Measurements from ENCODE around the gene RIGI. TPM values are rescaled to one million over a fixed set of nuclear protein-coding genes. Genes with fewer than 3 reads are reported as not detected.

Gene RIGI
- total and polyA plus RNA-seq, 2 of the 13 experiments (the other 11 are each of a cell fraction or from before 2014, with no cell fraction given) = 3.0 to 8.2 TPM

DNA sequence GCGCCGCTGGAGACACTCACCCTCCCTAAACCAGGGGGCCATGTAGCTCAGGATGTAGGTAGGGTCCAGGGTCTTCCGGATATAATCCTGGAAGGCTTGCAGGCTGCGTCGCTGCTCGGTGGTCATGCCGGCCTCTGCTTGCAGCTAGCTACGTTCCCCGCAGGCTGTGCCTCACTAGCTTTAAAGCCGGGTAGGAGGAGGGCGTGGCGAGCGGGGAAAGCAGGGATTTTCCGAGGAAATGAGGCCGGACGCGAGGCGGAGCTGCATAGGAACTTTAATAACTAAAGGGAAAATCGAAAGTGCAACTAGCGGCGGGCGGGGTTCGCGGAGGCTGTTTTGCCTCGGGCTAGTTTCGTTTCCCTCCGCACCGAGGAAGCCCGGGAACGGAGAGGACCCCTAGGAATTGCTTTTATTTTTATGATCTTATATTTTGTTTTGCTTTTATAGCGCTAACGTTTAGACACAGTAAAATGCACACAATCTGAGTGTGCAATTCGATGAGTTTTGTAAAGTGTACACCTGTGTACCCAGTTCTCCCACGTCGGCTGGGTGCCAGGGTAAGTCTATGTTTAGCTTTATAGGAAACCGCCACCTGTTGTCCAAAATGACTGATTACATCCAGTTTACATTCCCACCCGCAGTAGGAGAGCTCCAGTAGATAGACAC lies at the start of gene RIGI (continued):
- TF ChIP-seq, protein P1, sequence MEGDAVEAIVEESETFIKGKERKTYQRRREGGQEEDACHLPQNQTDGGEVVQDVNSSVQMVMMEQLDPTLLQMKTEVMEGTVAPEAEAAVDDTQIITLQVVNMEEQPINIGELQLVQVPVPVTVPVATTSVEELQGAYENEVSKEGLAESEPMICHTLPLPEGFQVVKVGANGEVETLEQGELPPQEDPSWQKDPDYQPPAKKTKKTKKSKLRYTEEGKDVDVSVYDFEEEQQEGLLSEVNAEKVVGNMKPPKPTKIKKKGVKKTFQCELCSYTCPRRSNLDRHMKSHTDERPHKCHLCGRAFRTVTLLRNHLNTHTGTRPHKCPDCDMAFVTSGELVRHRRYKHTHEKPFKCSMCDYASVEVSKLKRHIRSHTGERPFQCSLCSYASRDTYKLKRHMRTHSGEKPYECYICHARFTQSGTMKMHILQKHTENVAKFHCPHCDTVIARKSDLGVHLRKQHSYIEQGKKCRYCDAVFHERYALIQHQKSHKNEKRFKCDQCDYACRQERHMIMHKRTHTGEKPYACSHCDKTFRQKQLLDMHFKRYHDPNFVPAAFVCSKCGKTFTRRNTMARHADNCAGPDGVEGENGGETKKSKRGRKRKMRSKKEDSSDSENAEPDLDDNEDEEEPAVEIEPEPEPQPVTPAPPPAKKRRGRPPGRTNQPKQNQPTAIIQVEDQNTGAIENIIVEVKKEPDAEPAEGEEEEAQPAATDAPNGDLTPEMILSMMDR (CRISPR knock-in tag; IDR thresholded peaks at IDR 0.05) = peak; percentile 75
- TF ChIP-seq ZNF282 (IDR thresholded peaks at IDR 0.05; ENCODE audit: partially characterized antibody) = no peak
- no peak for TF ChIP-seq ZNF879 (CRISPR knock-in tag; IDR thresholded peaks at IDR 0.05)
- TF ChIP-seq RBM39 (IDR thresholded peaks at IDR 0.05; ENCODE audit: low read depth, low read length, poor library complexity, severe bottlenecking) = peak; percentile 38
- no peak for TF ChIP-seq NKX3-1 (CRISPR knock-in tag; IDR thresholded peaks at IDR 0.05)
- TF ChIP-seq PPARG (CRISPR knock-in tag; conservative IDR thresholded peaks at IDR 0.05) = no peak
- no peak for TF ChIP-seq TP53 (CRISPR knock-in tag; conservative IDR thresholded peaks at IDR 0.05)
- TF ChIP-seq CC2D1A (CRISPR knock-in tag; IDR thresholded peaks at IDR 0.05) = no peak
- no peak for TF ChIP-seq ZNF484 (CRISPR knock-in tag; IDR thresholded peaks at IDR 0.05; ENCODE audit: borderline replicate concordance, low read depth)
- TF ChIP-seq ZNF646 (CRISPR knock-in tag; IDR thresholded peaks at IDR 0.05) = no peak
- no peak for TF ChIP-seq ZNF660 (CRISPR knock-in tag; IDR thresholded peaks at IDR 0.05; ENCODE audit: borderline replicate concordance, low read depth)
- TF ChIP-seq ZBTB8A (CRISPR knock-in tag; IDR thresholded peaks at IDR 0.05; ENCODE audit: borderline replicate concordance, low read depth) = no peak
- peak; percentile 78 for TF ChIP-seq HNF1B (CRISPR knock-in tag; IDR thresholded peaks at IDR 0.05)
- no peak for TF ChIP-seq CHCHD3 (CRISPR knock-in tag; IDR thresholded peaks at IDR 0.05)
- peak; percentile 51; the same call in 1 of the 2 replicates for TF ChIP-seq SPEN (CRISPR knock-in tag; IDR thresholded peaks at IDR 0.05; ENCODE audit: low read depth)
- no peak for TF ChIP-seq NFATC3 (CRISPR knock-in tag; IDR thresholded peaks at IDR 0.05)
- no peak for TF ChIP-seq ZNF460 (CRISPR knock-in tag; IDR thresholded peaks at IDR 0.05; ENCODE audit: borderline replicate concordance)
- no peak for TF ChIP-seq SOX5 (CRISPR knock-in tag; IDR thresholded peaks at IDR 0.05; ENCODE audit: borderline replicate concordance)
- no peak for TF ChIP-seq SSRP1 (CRISPR knock-in tag; IDR thresholded peaks at IDR 0.05)

Measured in HepG2 (cell line).